Breast epithelium (tissue), 4 donors: ENCODE data around the gene VSIG4. TPM values are rescaled to one million over a fixed set of nuclear protein-coding genes. Genes with fewer than 3 reads are reported as not detected.

Source experiments
- DNase-seq, 2 donors: peaks; one replicate each; pipeline ENCODE4 v3.0.0-alpha.2; 2019; ENCODE audit warnings: low spot score in 2 of 2
- H3K27ac ChIP-seq, 2 donors: fragments of 200-600 bp; sonication (generic) in 1 of 2; one replicate each; pipeline ENCODE4 v1.5.1; 2016 to 2019; ENCODE audit warnings: mild to moderate bottlenecking in 1 of 2
- H3K27me3 ChIP-seq, 2 donors: fragments of 200-600 bp; sonication (generic) in 1 of 2; one replicate each; pipeline versions ENCODE4 v1.5.1 to v1.6.0; 2017 to 2019; ENCODE audit warnings: control low read depth in 1 of 2, mild to moderate bottlenecking in 1 of 2
- H3K36me3 ChIP-seq: fragments of 200-600 bp; one replicate; pipeline ENCODE4 v1.5.1; 2019
- H3K4me1 ChIP-seq, 2 donors: fragments of 200-600 bp; sonication (generic); one replicate each; pipeline ENCODE4 v1.5.1; 2016 to 2019; ENCODE audit warnings: control low read depth in 1 of 2
- H3K4me3 ChIP-seq, 3 donors: fragments of 200-600 bp; sonication (generic); 1 replicate in 2 of 3; 2 replicates in 1 of 3; pipeline ENCODE4 v1.5.1; 2016 to 2019; ENCODE audit warnings: mild to moderate bottlenecking in 3 of 3, moderate library complexity in 2 of 3
- H3K9me3 ChIP-seq, 2 donors: fragments of 200-600 bp; sonication (generic) in 1 of 2; one replicate each; pipeline ENCODE4 v1.5.1; 2016 to 2019; ENCODE audit warnings: control low read depth in 1 of 2
- CTCF ChIP-seq, 3 donors: fragments of 450-650 bp; IDR thresholded peaks; one replicate each; pipeline ENCODE4 v1.5.1; 2016 to 2017; ENCODE audit warnings: antibody characterized with exemption in 3 of 3, mild to moderate bottlenecking in 3 of 3, moderate library complexity in 3 of 3
- POLR2A ChIP-seq: fragments of 450-650 bp; IDR thresholded peaks from one replicate; pipeline ENCODE4 v1.6.1; 2016; ENCODE audit warnings: antibody characterized with exemption, mild to moderate bottlenecking, moderate library complexity
- POLR2AphosphoS5 ChIP-seq, 3 donors: sonication (generic); formaldehyde crosslinking; IDR thresholded peaks; one replicate each; pipeline ENCODE4 v1.6.1; 2017; ENCODE audit warnings: antibody characterized with exemption in 3 of 3
- intact Hi-C: fragments of 100-400 bp; cut with DNase I; formaldehyde crosslinking; loops from one replicate; pipeline ENCODE4 v1.15.1; 2023; ENCODE audit warnings: low total_unique reads
- total RNA-seq, 3 donors: library from RNA; depleted of rRNA; stranded (reverse); fragments of >200 nt; gene quantifications; one replicate each; pipeline ENCODE4 v1.1.0, GENCODE V29; 2016

VSIG4 gene
- total RNA-seq, 3 donors from 2014 or later: 63.3 to 512 (median 90.0) TPM

DNA sequence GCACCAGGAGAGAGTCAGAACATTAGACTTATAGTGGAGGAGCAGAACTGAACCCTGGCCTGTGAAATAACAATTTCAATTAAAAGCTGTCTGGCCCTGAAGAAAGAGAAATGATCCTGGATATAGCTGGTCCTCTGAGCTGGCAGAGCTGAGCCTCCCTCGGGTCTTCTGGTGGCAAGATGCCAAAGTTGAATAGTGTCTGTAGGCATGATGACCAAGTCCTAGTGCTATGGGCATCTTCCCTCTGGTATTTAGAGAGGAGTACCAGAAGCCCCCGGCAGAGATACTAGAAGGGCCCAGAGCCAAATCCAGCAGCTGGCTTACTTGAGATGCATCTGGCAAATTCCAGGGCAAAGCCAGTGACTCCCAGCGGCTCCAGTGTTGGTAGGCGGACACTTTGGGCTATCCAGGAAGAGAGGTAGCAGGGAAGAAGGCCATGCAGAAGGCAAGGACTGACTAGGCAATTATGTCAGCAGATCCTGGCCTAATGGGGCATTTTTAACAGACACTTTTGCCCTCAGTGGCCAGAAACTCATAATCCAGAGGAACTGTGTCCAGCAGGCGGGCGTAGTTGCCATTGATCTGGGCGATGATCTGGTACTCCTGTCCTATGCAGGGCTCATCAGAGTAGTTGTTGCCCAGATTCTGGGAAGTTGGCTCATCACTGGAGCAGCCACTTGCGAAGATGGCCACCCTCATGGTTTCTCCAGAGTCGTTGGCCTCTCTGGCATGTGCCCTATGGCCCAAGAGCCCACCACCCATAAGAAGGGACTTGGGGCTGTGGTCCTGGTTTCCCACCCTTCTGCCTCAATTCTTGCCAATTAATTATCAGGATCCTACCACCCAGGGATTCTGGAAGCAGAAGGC, 17.9 kb downstream of the VSIG4 start:
- no peak for DNase-seq
- no peak overlapping the region for H3K27ac ChIP-seq
- H3K4me1 ChIP-seq: no peaks in the 10 kb centered on the region
- TF ChIP-seq POLR2A (no peak), POLR2AphosphoS5 (IDR thresholded peaks at IDR 0.05) (no peak), CTCF (IDR thresholded peaks at IDR 0.05) (no peak)
- H3K27me3 ChIP-seq: peaks cover 0 to 59% of the 10 kb centered on the region in 2 donors
- intact Hi-C loops: no loop called here
- H3K36me3 ChIP-seq: no peaks in the 10 kb centered on the region
- no peak overlapping the region for H3K4me3 ChIP-seq
- H3K9me3 ChIP-seq: no peaks in the 10 kb centered on the region

GRCh38 chrX:66021401-66021764, 18.5 kb downstream of the VSIG4 start:
- intact Hi-C loops: no loop called here

GRCh38 chrX:66020631-66021334, 19.1 kb downstream of the VSIG4 start:
- TF ChIP-seq POLR2A (no peak), POLR2AphosphoS5 (IDR thresholded peaks at IDR 0.05) (no peak), CTCF (IDR thresholded peaks at IDR 0.05) (no peak)
- no peaks in the 10 kb centered on the region for H3K36me3 ChIP-seq
- H3K4me1 ChIP-seq: no peaks in the 10 kb centered on the region
- no peak overlapping the region for H3K4me3 ChIP-seq
- intact Hi-C loops: no loop called here
- DNase-seq: no peak
- peaks cover 0 to 64% of the 10 kb centered on the region in 2 donors for H3K27me3 ChIP-seq
- H3K27ac ChIP-seq: no peak overlapping the region
- H3K9me3 ChIP-seq: no peaks in the 10 kb centered on the region

More at GRCh38 chrX:66021401-66021764, 18.5 kb downstream of the VSIG4 start:
- no peaks in the 10 kb centered on the region for H3K9me3 ChIP-seq
- H3K4me1 ChIP-seq: no peaks in the 10 kb centered on the region
- peaks cover 0 to 59% of the 10 kb centered on the region in 2 donors for H3K27me3 ChIP-seq
- DNase-seq: no peak
- no peak overlapping the region for H3K4me3 ChIP-seq
- TF ChIP-seq CTCF (IDR thresholded peaks at IDR 0.05): no peak
- no peak for TF ChIP-seq POLR2A
- no peak for TF ChIP-seq POLR2AphosphoS5 (IDR thresholded peaks at IDR 0.05)
- no peaks in the 10 kb centered on the region for H3K36me3 ChIP-seq
- no peak overlapping the region for H3K27ac ChIP-seq

DNA sequence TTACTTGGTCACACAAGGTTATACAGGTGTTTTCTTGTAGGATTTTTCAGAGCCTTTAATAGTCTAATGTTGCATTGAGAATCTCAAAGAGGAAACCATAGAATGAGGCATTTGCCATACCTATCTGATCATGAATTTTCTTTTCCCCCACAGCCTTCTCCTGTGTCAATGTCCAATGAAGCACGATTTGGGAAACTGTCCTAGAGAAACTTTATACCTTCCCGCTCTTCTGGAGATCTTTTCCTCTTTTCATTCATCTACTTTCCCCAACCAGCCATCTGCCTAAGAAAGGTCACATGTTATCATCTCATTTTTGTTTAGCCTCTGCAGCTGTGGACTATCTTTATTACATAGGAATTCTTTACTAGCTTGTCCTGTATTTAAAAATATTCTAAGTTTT, 19.9 kb downstream of the VSIG4 start:
- DNase-seq: no peak
- Histone ChIP-seq H3K4me1 (no peaks in the 10 kb centered on the region), H3K9me3 (no peaks in the 10 kb centered on the region), H3K4me3 (no peak overlapping the region), H3K36me3 (no peaks in the 10 kb centered on the region), H3K27ac (no peak overlapping the region), H3K27me3 (peaks cover 0 to 66% of the 10 kb centered on the region in 2 donors)
- intact Hi-C loops: no loop called here
- no peak for TF ChIP-seq POLR2AphosphoS5 (IDR thresholded peaks at IDR 0.05)
- TF ChIP-seq CTCF (IDR thresholded peaks at IDR 0.05): no peak
- no peak for TF ChIP-seq POLR2A

DNA sequence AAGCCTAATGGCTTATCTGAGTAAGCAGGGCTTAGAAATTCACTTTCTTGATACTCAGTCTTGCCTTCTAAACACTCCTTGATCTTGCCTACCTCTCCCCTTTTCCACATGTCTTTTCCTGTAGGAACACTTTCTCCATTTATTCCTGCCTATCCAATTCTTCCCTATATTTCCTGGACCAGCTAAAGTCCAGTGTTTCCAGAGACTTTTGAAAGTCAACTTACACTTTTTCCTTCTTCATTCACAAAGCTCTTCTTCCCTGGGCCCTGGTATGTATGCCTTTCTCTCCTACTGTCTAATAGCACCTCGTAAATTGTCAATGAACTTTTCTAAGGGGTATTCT, 20.6 kb downstream of the VSIG4 start:
- DNase-seq: no peak
- TF ChIP-seq CTCF (IDR thresholded peaks at IDR 0.05) (no peak), POLR2AphosphoS5 (IDR thresholded peaks at IDR 0.05) (no peak), POLR2A (no peak)
- Histone ChIP-seq H3K27ac (no peak overlapping the region), H3K9me3 (no peaks in the 10 kb centered on the region), H3K27me3 (peaks cover 0 to 65% of the 10 kb centered on the region in 2 donors), H3K36me3 (no peaks in the 10 kb centered on the region), H3K4me3 (no peak overlapping the region), H3K4me1 (no peaks in the 10 kb centered on the region)
- intact Hi-C loops: no loop called here
